SU-DHL-6 (cell line): ENCODE measurements around the gene GULP1.

ENCODE experiments used
- H2AFZ ChIP-seq: fragments of 200-600 bp; sonication (generic); 2 replicates; pipeline ENCODE4 v1.6.1; 2014; ENCODE audit warnings: low read depth, mild to moderate bottlenecking, moderate library complexity, mixed read lengths, antibody characterized with exemption, low read length; ENCODE audit not compliant: severe bottlenecking
- H3F3A ChIP-seq: fragments of 200-600 bp; shearing (Covaris generic); 2 replicates; pipeline ENCODE4 v1.6.0; 2016; ENCODE audit warnings: antibody characterized with exemption, mild to moderate bottlenecking; ENCODE audit not compliant: insufficient read depth
- H3K27ac ChIP-seq: fragments of 200-600 bp; sonication (generic); 2 replicates; pipeline ENCODE4 v1.5.1; 2016; ENCODE audit warnings: low read depth, mild to moderate bottlenecking, low read length, moderate library complexity, mixed read lengths
- H3K27me3 ChIP-seq: fragments of 200-600 bp; sonication (generic), shearing (Covaris generic); 2 replicates; pipeline ENCODE4 v1.6.0; 2014; ENCODE audit warnings: mild to moderate bottlenecking, low read length
- H3K36me3 ChIP-seq: fragments of 200-600 bp; sonication (generic); 2 replicates; pipeline ENCODE4 v1.6.1; 2014; ENCODE audit warnings: mild to moderate bottlenecking, low read length, mixed read lengths
- H3K4me2 ChIP-seq: fragments of 300-600, 200-600 bp; shearing (Covaris generic), sonication (generic); 2 replicates; pipeline ENCODE4 v1.6.0; 2014; ENCODE audit warnings: low read length, low read depth, mild to moderate bottlenecking; ENCODE audit not compliant: poor library complexity, severe bottlenecking
- H3K4me3 ChIP-seq: fragments of 200-600 bp; sonication (generic); 2 replicates; pipeline ENCODE4 v1.5.1; 2014; ENCODE audit warnings: antibody characterized with exemption, low read length, mild to moderate bottlenecking, mixed read lengths; ENCODE audit not compliant: insufficient read depth, poor library complexity, severe bottlenecking
- H3K79me2 ChIP-seq: fragments of 200-600 bp; sonication (generic); 2 replicates; pipeline ENCODE4 v1.6.1; 2014; ENCODE audit warnings: mild to moderate bottlenecking, low read length, moderate library complexity; ENCODE audit not compliant: insufficient read depth
- H3K9ac ChIP-seq: fragments of 200-600 bp; sonication (generic); 2 replicates; pipeline ENCODE4 v1.7.0; 2014; ENCODE audit warnings: mild to moderate bottlenecking, low read length
- H3K9me2 ChIP-seq: fragments of 200-600 bp; sonication (generic); replicated peaks from 2 replicates; pipeline ENCODE4 v1.6.1; 2014; ENCODE audit warnings: low read length; ENCODE audit not compliant: insufficient read depth
- H3K9me3 ChIP-seq: fragments of 200-600 bp; sonication (generic); 2 replicates; pipeline ENCODE4 v1.6.1; 2014; ENCODE audit warnings: low read length, mixed read lengths; ENCODE audit not compliant: insufficient read depth
- H4K20me1 ChIP-seq: fragments of 200-600 bp; sonication (generic); 2 replicates; pipeline ENCODE4 v1.6.1; 2014; ENCODE audit warnings: low read depth, mild to moderate bottlenecking, antibody characterized with exemption, low read length, moderate library complexity, mixed read lengths
- EZH2phosphoT487 ChIP-seq: fragments of 200-600 bp; sonication (generic), shearing (Covaris generic); conservative IDR thresholded peaks from 2 replicates; pipeline ENCODE4 v1.6.1; 2018; ENCODE audit warnings: mild to moderate bottlenecking, antibody characterized with exemption, low read length, moderate library complexity, mixed read lengths
- TF ChIP-seq, protein P1 (sequence below): fragments of 200-600 bp; sonication (generic); IDR thresholded peaks from one replicate; pipeline ENCODE4 v1.5.1; 2017; ENCODE audit warnings: antibody characterized with exemption, mild to moderate bottlenecking, low read length, moderate library complexity; ENCODE audit not compliant: insufficient read depth, poor library complexity, severe bottlenecking

The GULP1 gene

DNA sequence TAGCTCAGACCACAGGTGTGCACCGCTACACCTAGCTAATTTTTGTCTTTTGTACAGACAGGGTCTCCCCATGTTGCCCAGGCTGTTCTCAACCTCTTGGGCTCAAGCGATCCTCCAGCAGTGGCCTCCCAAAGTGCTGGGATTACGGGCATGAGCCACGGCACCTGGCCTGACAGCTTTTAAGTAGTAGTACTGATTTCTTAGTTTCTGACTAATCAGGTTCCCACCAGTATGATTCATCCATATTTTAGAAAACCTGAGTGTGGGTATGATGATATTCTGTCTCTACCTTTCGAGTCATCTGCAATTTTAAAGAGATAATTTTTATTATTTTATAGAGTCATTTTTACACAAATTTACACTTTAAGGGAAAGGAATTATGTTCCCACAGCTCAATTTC, 46.4 kb upstream of the GULP1 start:
- H3K4me3 ChIP-seq: no peak overlapping the region
- no peak overlapping the region for H3K9ac ChIP-seq
- no peak overlapping the region for H3K27ac ChIP-seq
- H4K20me1 ChIP-seq: no peaks in the 10 kb centered on the region
- H2AFZ ChIP-seq: no peak overlapping the region
- no peaks in the 10 kb centered on the region for H3K9me2 ChIP-seq
- H3K27me3 ChIP-seq: no peaks in the 10 kb centered on the region
- no peaks in the 10 kb centered on the region for H3F3A ChIP-seq
- no peaks in the 10 kb centered on the region for H3K36me3 ChIP-seq
- H3K79me2 ChIP-seq: no peaks in the 10 kb centered on the region
- TF ChIP-seq EZH2phosphoT487: no peak
- TF ChIP-seq, protein P1, sequence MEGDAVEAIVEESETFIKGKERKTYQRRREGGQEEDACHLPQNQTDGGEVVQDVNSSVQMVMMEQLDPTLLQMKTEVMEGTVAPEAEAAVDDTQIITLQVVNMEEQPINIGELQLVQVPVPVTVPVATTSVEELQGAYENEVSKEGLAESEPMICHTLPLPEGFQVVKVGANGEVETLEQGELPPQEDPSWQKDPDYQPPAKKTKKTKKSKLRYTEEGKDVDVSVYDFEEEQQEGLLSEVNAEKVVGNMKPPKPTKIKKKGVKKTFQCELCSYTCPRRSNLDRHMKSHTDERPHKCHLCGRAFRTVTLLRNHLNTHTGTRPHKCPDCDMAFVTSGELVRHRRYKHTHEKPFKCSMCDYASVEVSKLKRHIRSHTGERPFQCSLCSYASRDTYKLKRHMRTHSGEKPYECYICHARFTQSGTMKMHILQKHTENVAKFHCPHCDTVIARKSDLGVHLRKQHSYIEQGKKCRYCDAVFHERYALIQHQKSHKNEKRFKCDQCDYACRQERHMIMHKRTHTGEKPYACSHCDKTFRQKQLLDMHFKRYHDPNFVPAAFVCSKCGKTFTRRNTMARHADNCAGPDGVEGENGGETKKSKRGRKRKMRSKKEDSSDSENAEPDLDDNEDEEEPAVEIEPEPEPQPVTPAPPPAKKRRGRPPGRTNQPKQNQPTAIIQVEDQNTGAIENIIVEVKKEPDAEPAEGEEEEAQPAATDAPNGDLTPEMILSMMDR: no peak
- H3K4me2 ChIP-seq: no peak overlapping the region
- H3K9me3 ChIP-seq: no peaks in the 10 kb centered on the region

DNA sequence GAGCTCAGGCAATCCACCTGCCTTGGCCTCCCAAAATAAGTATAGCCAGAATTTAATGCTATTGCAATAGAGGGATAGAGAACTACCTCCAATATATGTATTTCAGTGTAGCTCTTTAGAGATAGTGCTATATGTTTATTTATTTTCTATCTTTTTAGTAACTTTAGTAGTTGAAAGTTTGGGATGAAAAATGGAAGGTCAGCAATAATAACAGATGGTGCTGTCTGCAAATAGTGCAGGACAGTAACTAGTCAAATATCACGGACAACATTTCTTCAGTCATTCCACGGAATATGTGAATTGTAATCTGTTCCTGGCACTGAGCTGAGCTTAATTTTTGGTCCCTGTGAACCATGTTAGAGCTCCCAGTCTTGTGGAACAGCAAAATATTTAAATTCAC, 43.2 kb upstream of the GULP1 start:
- Histone ChIP-seq H3K4me3 (no peak overlapping the region), H3K9me2 (no peaks in the 10 kb centered on the region), H3K27me3 (no peaks in the 10 kb centered on the region), H4K20me1 (no peaks in the 10 kb centered on the region), H2AFZ (no peak overlapping the region), H3F3A (no peaks in the 10 kb centered on the region), H3K9ac (no peak overlapping the region), H3K4me2 (no peak overlapping the region), H3K9me3 (no peaks in the 10 kb centered on the region), H3K27ac (no peak overlapping the region), H3K36me3 (no peaks in the 10 kb centered on the region), H3K79me2 (no peaks in the 10 kb centered on the region)
- no peak for TF ChIP-seq EZH2phosphoT487
- TF ChIP-seq, protein P1: no peak

DNA sequence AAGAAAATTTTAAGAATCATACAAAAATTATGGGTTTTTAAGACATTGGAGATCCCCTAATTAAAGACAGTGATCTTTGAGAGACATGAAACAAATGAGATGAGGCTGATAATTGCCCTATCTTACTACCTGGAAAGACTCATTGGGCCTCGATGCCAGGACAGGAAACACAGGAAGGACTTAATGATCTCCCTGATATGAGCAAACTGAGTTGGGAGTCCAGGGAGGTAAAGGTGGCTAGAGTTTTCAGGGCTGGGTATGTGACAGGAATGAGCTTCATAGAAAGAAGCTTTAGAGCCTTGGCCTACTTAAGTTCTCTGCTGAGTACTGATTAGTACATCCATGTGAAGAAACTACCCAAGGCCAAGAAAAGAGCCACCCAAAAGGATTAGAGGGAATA, 40.6 kb upstream of the GULP1 start:
- Histone ChIP-seq H3K4me3 (no peak overlapping the region), H3K27me3 (no peaks in the 10 kb centered on the region), H3K79me2 (no peaks in the 10 kb centered on the region), H3K27ac (no peak overlapping the region), H3F3A (no peaks in the 10 kb centered on the region), H3K4me2 (no peak overlapping the region), H3K9ac (no peak overlapping the region), H2AFZ (no peak overlapping the region), H3K9me3 (no peaks in the 10 kb centered on the region), H3K9me2 (no peaks in the 10 kb centered on the region), H3K36me3 (no peaks in the 10 kb centered on the region), H4K20me1 (no peaks in the 10 kb centered on the region)
- no peak for TF ChIP-seq EZH2phosphoT487

DNA sequence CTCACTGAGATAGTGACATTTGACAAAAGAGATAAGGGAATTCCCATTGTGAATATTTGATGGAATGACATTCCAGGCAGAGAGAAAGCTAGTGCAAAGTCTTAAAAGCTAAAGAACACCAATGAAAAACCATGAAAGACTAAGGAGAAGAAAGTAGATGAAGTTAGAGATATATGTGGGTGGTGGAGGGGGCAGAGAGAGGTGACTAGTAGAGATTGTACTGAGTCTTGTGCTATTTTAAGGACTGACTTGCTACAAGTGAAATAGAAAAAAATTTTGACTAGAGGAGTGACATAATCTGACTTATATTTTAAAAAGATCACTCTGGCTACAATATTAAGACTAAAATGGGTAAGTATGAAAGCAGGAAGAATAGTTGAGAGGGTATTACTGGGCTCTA, 35.3 kb upstream of the GULP1 start:
- Histone ChIP-seq H3K27ac (no peak overlapping the region), H3K36me3 (no peaks in the 10 kb centered on the region), H3K27me3 (no peaks in the 10 kb centered on the region), H3K4me3 (no peak overlapping the region), H2AFZ (no peak overlapping the region), H4K20me1 (no peaks in the 10 kb centered on the region), H3K4me2 (no peak overlapping the region), H3K79me2 (no peaks in the 10 kb centered on the region), H3K9me3 (no peaks in the 10 kb centered on the region), H3K9ac (no peak overlapping the region), H3F3A (no peaks in the 10 kb centered on the region), H3K9me2 (no peaks in the 10 kb centered on the region)
- TF ChIP-seq EZH2phosphoT487: no peak
- TF ChIP-seq, protein P1: no peak
